Stimulated activated effector memory CD8-positive, alpha-beta T cell treated with anti-CD3 and anti-CD28 coated beads, Interleukin-12 subunit alpha, Interleukin-12 subunit beta, amount 100 ng/mL, for 72 hours (primary cell): Measurements from ENCODE around the gene PELI1.
A peak's percentile ranks its signal among the peaks of the same experiment; 100 is the strongest.

Experiments used
- ATAC-seq: fragments of 150-1000 bp; cut with Tn5 transposase; 2 replicates; pipeline ENCODE4 v1.10.0; 2021
- DNase-seq, 2 donors: peaks; one replicate each; pipeline ENCODE4 v3.0.0; 2021 to 2022; ENCODE audit warnings: low spot score in 2 of 2
- H3K27ac Mint-ChIP-seq: one replicate; pipeline ENCODE4 v1.8.0; 2022; ENCODE audit warnings: mild to moderate bottlenecking, mixed read lengths
- H3K36me3 Mint-ChIP-seq: one replicate; pipeline ENCODE4 v1.8.0; 2022; ENCODE audit warnings: mild to moderate bottlenecking, mixed read lengths
- H3K4me1 Mint-ChIP-seq: one replicate; pipeline ENCODE4 v1.8.0; 2022; ENCODE audit warnings: mixed read lengths
- H3K4me3 Mint-ChIP-seq: one replicate; pipeline ENCODE4 v1.8.0; 2022; ENCODE audit warnings: mild to moderate bottlenecking, mixed read lengths
- H3K9me3 Mint-ChIP-seq: one replicate; pipeline ENCODE4 v1.8.0; 2022; ENCODE audit warnings: mixed read lengths

The PELI1 gene

DNA sequence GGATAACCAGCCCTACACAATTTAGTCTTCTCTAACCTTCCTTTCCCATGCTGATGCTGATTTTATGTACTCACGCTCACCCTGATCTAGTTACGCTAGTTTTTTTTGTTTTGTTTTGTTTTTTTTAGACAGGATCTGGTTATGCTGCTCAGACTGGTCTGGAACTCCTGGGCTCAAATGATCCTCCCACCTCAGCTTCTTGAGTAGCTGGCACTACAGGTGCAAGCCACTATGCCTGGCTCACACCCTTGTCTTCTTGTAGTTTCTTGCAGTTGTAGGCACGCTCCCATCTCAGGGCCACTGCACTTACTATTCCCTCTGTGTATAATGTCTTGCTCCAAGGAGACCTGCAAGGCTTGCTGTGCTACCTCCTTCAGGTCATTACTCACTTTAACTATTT, 6.2 kb downstream of the PELI1 start:
- Mint-ChIP-seq H3K27ac (peak overlapping the region; percentile 24), H3K4me1 (peaks cover 52% of the 10 kb centered on the region), H3K9me3 (no peaks in the 10 kb centered on the region), H3K36me3 (peaks cover 60% of the 10 kb centered on the region), H3K4me3 (no peak overlapping the region)
- no peak for ATAC-seq
- no peak for DNase-seq

DNA sequence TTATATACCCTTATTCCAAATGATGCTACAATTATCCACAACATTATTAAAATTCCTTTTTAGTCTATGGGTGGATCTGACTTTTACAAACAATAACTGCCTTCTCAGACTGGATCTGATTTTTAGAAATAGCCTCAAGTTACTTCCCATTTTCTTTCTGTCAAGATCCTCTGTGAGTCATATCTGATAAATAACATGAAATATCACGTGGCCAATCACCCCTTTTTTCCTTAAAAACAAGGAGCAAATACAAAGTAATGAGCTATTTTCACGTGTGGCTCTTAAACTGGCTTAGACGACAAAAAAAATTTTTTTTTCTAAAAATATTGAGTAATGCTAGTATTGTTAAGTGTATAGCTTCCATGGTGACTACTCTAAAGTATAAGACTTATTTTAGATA, 6.7 kb downstream of the PELI1 start:
- Mint-ChIP-seq H3K9me3 (no peaks in the 10 kb centered on the region), H3K36me3 (peaks cover 60% of the 10 kb centered on the region), H3K4me1 (peaks cover 56% of the 10 kb centered on the region), H3K4me3 (no peak overlapping the region), H3K27ac (no peak overlapping the region)
- no peak for DNase-seq
- ATAC-seq, result no peak

DNA sequence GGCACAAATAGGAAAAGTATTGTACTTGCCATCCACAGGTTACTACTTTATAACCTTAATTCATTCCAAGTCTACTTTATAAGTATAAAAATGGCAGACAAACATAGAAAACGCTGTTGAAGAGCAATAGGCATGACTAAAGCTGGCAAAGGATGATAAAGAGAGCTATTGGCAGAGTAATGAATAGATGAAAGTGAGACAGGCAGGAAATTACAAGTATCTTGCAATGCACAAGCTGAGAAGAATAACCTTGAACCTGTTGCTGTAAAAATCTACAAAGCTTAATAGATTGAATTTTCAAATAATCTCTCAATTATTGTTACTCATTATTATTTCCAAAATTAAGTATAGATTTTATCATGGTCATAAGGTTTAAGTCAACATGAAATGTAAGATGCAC, 8.8 kb downstream of the PELI1 start:
- DNase-seq, result no peak
- Mint-ChIP-seq H3K4me3 (no peak overlapping the region), H3K27ac (peak overlapping the region; percentile 13), H3K4me1 (peaks cover 62% of the 10 kb centered on the region), H3K36me3 (peaks cover 51% of the 10 kb centered on the region), H3K9me3 (no peaks in the 10 kb centered on the region)
- peak; percentile 61 for ATAC-seq

DNA sequence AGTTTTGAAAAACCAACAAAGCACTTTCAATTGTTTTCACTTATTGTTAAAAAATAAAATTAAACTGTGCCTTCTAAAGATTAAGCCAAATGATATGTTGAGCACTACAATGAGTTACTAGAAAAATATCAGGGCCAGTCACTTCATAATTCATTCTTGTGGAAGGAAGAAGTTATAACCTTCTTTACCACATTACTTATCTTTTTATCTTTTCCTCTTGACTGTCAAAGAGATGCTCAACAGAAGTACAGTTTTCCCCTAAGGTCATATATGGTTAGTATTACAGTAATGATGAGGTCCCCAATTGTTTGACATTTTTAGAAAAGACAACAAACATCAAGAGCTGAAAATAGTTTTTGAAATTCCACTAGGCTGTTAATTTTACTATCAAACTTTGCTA, 9.4 kb downstream of the PELI1 start:
- DNase-seq, result no peak
- H3K27ac Mint-ChIP-seq, result peak overlapping the region; percentile 13

DNA sequence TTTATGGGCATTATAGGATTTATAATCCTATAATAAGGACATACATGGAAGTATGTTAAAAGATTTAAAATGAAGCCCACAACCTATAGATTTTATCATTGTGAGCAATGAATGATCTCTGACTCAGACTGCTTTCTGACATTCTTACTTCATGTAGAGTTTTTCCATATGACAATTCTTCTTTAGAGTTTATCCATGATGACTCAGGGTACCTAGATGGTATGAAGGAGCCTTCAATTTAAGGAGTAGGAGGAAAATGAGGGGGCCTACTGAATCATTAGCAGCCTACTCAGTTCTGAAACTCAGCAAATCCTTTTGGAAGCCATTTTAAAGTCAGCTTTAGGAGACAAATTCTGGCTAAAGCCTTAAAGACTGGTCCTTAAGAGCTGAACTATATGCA, 10.4 kb downstream of the PELI1 start:
- no peak overlapping the region for H3K4me3 Mint-ChIP-seq
- no peaks in the 10 kb centered on the region for H3K9me3 Mint-ChIP-seq
- peak overlapping the region; percentile 80 for H3K27ac Mint-ChIP-seq
- ATAC-seq (peak; percentile 90), DNase-seq (no peak)
- peaks cover 35% of the 10 kb centered on the region for H3K36me3 Mint-ChIP-seq
- H3K4me1 Mint-ChIP-seq, result peaks cover 70% of the 10 kb centered on the region

More for the DNA sequence above, 9.4 kb downstream of the PELI1 start:
- Mint-ChIP-seq H3K9me3 (no peaks in the 10 kb centered on the region), H3K36me3 (peaks cover 45% of the 10 kb centered on the region), H3K4me3 (no peak overlapping the region), H3K4me1 (peaks cover 69% of the 10 kb centered on the region)
- ATAC-seq, result no peak

DNA sequence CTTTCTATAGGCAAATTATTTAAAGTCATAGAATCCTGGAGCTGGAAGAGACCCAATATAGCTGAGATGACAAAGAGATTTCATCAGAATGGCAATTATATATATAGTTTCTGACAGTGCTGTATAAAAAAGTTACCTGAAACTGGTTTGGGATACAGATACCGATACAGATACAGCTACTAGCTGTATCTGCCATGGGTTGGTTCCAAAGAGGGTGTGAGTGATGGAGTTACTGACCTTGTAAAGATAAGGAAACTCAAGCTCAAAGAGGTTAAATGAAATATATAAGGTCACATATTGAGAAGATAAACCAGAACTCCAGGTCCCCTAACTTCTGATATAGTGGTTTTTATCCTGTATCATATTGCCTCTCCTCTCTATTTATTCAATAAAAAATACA, 10.9 kb downstream of the PELI1 start:
- Mint-ChIP-seq H3K9me3 (no peaks in the 10 kb centered on the region), H3K4me1 (peaks cover 70% of the 10 kb centered on the region), H3K36me3 (peaks cover 30% of the 10 kb centered on the region), H3K27ac (peak overlapping the region; percentile 80), H3K4me3 (no peak overlapping the region)
- no peak for DNase-seq
- ATAC-seq, result no peak

DNA sequence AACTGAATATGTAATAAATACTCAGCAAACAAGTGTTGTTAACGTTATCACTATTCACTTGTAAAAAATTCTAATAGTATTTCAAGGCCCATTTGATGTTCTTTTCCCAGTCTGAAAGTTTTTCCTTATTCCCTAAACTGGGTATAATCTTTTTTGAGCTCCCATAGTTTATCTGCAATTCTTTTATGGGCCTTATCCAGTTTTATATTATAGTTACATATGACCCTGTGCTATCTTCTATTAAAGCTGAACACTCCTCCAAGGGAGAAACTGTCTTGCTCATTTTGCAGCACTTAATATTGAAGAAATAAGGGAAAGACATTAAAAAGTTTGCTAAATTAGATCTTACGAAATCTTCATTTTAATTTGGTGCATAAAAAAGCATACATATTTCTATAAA, 13.9 kb downstream of the PELI1 start:
- H3K4me3 Mint-ChIP-seq, result no peak overlapping the region
- H3K36me3 Mint-ChIP-seq, result peaks cover 24% of the 10 kb centered on the region
- no peak overlapping the region for H3K27ac Mint-ChIP-seq
- no peaks in the 10 kb centered on the region for H3K9me3 Mint-ChIP-seq
- no peak for DNase-seq
- no peak for ATAC-seq
- peaks cover 63% of the 10 kb centered on the region for H3K4me1 Mint-ChIP-seq

DNA sequence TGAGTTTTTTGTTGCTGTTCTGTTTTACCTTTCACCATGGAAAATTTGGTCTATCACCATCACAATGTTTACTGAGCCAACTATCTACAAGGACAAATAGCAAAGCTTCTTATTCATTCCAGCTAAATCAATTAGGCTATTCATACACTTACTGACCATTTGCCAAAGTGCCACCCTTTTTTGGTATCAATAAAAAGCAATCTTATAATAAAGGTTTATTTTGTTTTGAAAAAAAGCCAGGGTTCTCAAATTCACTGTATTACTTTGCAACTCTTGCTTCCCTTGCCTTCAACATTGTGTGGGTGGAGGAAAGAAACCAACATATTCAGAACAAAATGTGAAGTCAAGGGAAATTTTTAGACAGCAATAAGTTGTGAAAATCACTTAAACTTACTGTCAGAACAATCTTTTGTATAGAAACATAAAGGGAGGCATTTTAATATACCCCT, 15.3 kb downstream of the PELI1 start:
- H3K9me3 Mint-ChIP-seq, result no peaks in the 10 kb centered on the region
- ATAC-seq (peak; percentile 76), DNase-seq (no peak)
- H3K4me3 Mint-ChIP-seq, result peak overlapping the region; percentile 32
- H3K27ac Mint-ChIP-seq, result peak overlapping the region; percentile 74
- H3K36me3 Mint-ChIP-seq, result peaks cover 24% of the 10 kb centered on the region
- H3K4me1 Mint-ChIP-seq, result peaks cover 56% of the 10 kb centered on the region

DNA sequence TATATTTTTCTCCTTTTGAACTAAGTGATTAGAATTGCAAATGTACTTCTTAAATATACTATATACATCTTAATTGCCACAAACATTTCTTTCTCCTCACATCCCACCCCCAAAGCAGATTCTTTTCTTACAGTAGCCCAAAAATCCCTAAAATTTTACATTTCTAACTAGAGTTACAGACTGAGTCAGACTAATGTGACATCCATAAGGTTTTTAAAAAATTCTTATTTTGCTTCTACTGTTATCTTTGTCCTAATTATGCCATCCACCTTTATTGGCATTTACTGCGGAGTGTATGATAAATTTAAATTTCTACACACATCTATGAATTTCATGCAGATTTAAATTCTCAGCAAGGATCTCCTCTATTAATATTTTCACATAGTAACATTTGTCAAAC, 15.8 kb downstream of the PELI1 start:
- Mint-ChIP-seq H3K4me1 (peaks cover 55% of the 10 kb centered on the region), H3K36me3 (peaks cover 24% of the 10 kb centered on the region), H3K9me3 (no peaks in the 10 kb centered on the region), H3K4me3 (peak overlapping the region; percentile 32), H3K27ac (peak overlapping the region; percentile 74)
- no peak for ATAC-seq
- no peak for DNase-seq

DNA sequence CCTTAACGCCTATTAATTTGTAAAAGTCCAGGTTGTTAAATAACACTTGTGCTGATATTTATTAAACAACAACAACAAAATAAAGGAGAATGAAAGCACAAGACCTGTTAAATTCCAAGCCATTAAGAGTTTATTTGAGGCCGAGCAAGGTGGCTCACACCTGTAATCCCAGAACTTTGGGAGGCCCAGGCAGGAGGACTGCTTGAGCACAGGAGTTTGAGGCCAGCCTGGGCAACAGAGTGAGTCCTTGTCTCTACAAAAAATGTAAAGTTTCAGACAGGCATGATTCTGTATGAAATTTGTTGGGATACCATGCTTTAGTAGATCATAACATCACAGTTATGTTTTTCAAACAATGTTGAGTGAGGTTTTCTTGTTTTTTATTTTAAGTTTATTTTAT, 17.1 kb downstream of the PELI1 start:
- DNase-seq, result no peak
- no peak for ATAC-seq
- Mint-ChIP-seq H3K9me3 (no peaks in the 10 kb centered on the region), H3K4me3 (no peak overlapping the region), H3K4me1 (peaks cover 49% of the 10 kb centered on the region), H3K36me3 (peaks cover 21% of the 10 kb centered on the region), H3K27ac (no peak overlapping the region)

DNA sequence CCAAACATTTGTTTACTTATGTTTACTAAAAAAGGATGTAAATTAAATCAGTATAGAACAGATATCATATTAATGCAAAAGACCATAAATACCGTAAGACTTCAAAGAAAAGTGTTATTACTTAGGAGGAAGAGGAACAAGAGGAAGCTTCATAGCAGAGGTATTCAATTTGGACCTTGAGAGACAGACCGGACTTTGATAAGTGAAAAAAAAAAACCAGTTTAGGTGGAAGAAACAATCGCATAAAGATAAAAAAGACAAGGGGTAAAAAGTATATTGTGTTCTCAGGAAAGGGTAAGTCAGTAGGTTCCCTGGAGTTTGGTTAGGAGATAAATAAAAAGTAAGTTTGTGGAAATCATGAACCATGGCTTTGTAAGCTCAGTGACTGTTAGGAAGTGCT, 17.6 kb downstream of the PELI1 start:
- peaks cover 45% of the 10 kb centered on the region for H3K4me1 Mint-ChIP-seq
- peaks cover 21% of the 10 kb centered on the region for H3K36me3 Mint-ChIP-seq
- no peak for DNase-seq
- no peak overlapping the region for H3K4me3 Mint-ChIP-seq
- no peak for ATAC-seq
- no peaks in the 10 kb centered on the region for H3K9me3 Mint-ChIP-seq
- no peak overlapping the region for H3K27ac Mint-ChIP-seq

DNA sequence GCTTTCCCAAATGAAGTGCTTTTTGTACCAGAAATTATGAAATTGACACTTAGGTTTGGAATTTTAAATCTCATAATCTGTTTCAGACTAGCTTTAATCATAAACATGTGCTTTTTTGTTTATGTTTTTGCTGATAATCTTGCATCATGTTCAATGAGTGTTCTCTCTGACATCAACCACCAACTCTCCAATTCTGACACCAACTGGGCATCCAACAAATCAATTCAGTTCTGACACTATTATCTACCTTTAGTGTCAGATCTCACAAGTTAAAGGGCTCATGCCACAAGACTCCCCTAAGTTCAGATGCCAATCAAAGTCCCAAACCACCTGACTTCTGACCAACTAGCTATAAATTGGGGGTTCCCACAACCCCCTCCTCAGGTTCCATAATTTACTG, 19.6 kb downstream of the PELI1 start:
- H3K9me3 Mint-ChIP-seq, result no peaks in the 10 kb centered on the region
- no peak for ATAC-seq
- H3K4me3 Mint-ChIP-seq, result no peak overlapping the region
- H3K27ac Mint-ChIP-seq, result no peak overlapping the region
- peaks cover 26% of the 10 kb centered on the region for H3K36me3 Mint-ChIP-seq
- H3K4me1 Mint-ChIP-seq, result peaks cover 34% of the 10 kb centered on the region
- no peak for DNase-seq

DNA sequence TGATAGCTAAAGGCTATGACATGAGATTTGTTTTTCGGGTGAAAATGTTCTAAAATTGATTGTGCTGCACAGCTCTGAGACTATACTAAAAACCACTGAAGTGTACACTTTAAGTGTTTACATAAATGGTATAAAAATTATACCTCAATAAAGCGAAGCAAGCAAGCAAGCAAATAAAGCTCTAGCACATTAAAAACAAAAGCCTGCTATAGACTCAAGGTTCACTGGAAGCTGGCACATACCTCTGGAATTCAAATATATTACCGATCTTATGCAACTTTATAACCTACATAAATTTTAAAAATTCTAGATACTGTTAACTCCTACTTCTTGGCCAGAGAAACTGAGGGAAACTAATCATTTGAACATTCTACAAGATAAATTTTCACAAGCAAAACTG, 20.1 kb downstream of the PELI1 start:
- Mint-ChIP-seq H3K4me3 (no peak overlapping the region), H3K4me1 (peaks cover 34% of the 10 kb centered on the region), H3K27ac (no peak overlapping the region)

DNA sequence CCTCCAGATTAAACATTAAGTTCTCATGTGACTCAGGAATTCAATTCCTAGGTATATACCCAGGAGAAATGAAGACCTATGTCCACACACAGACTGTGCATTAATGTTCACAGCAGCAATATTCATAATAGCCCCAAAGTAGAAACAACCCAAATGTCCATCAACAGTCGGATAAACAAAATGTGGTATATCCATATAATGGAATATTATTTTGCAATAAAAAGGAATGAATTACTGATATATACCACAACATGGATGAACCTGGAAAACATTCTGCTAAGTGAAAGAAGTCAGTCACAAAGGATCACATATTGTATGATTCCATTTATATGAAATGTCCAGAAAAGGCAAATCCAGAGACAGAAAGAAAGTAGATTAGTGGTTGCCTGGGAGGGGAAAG, 20.5 kb downstream of the PELI1 start:
- no peak for DNase-seq
- H3K9me3 Mint-ChIP-seq, result no peaks in the 10 kb centered on the region
- H3K4me1 Mint-ChIP-seq, result peaks cover 30% of the 10 kb centered on the region
- no peak for ATAC-seq
- H3K27ac Mint-ChIP-seq, result no peak overlapping the region
- peaks cover 26% of the 10 kb centered on the region for H3K36me3 Mint-ChIP-seq
- H3K4me3 Mint-ChIP-seq, result no peak overlapping the region

More for the DNA sequence above, 20.1 kb downstream of the PELI1 start:
- Mint-ChIP-seq H3K9me3 (no peaks in the 10 kb centered on the region), H3K36me3 (peaks cover 26% of the 10 kb centered on the region)
- no peak for DNase-seq
- no peak for ATAC-seq

DNA sequence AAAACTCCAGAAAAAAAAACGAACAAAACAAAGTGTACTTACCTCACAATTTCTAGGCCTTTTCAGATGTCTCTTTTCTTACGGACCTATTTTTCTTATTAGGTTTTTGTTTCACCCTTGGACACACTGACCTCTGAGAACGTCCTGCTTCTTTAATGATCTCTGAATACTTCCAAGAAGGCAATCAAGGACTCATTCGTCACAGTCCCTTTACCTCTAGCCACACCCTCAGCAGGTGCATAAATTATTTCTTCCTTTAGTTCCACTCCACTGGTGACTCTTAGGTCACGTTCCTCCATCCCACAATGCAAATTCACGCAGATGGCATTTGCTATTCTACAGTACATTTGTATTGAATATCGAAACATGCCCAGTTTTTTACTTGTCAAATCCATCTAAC, 21.9 kb downstream of the PELI1 start:
- no peak for DNase-seq
- Mint-ChIP-seq H3K4me1 (peaks cover 25% of the 10 kb centered on the region), H3K9me3 (no peaks in the 10 kb centered on the region), H3K4me3 (no peak overlapping the region), H3K36me3 (peaks cover 32% of the 10 kb centered on the region), H3K27ac (no peak overlapping the region)
- ATAC-seq, result no peak

DNA sequence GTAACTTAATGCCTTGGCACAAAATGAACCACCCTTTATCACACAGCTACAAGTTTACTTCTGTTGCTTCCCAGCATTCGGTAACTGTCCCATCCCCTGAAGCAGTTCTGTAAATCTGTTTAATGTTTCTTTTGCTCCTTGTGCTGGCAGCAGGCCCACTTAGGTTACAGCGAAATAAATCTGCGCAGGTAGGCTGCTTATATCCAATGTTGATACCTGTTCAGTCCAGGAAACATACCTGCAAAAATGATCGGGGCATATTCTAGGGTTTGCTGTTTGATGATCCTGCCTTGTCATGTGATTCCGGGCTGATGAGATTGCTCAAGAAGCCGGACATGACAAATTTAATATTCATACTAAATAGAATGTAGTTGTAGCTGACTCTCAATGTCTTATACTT, 23.3 kb downstream of the PELI1 start:
- Mint-ChIP-seq H3K9me3 (no peaks in the 10 kb centered on the region), H3K27ac (no peak overlapping the region), H3K36me3 (peaks cover 25% of the 10 kb centered on the region), H3K4me3 (no peak overlapping the region), H3K4me1 (peaks cover 28% of the 10 kb centered on the region)
- DNase-seq (no peak), ATAC-seq (no peak)

DNA sequence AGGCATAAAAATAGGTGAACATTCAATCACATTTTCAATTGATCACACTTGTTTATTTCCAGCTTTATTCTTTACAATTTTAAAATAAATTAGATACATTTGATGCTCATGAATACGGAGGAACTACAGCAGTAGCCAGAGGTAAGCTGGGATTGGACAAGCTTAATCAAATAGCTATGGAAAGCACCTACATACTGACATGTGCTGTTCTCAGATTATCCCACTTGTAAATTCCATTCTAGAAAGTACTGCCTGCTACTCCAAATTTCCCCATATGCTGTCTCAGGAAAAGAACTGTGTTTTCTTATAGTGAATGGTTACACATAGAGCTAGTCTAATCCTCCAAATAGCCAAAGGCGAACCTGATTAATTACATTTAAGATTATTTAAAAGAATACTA, 24.2 kb downstream of the PELI1 start:
- no peak for ATAC-seq
- Mint-ChIP-seq H3K4me3 (no peak overlapping the region), H3K9me3 (no peaks in the 10 kb centered on the region), H3K4me1 (peaks cover 36% of the 10 kb centered on the region), H3K36me3 (peaks cover 25% of the 10 kb centered on the region), H3K27ac (no peak overlapping the region)
- no peak for DNase-seq
